ENCODE results near the gene ADAM12.

GRCh38 chr10:126205486-126206205, 182.6 kb downstream of the ADAM12 start:
- TF ChIP-seq CREB1 (IDR thresholded peaks at IDR 0.05; ENCODE audit: low read depth) = no peak
- no peak for TF ChIP-seq YY1 (IDR thresholded peaks at IDR 0.05; ENCODE audit: low read depth)
- TF ChIP-seq EGR1 (IDR thresholded peaks at IDR 0.05) = no peak
- TF ChIP-seq NFIC (IDR thresholded peaks at IDR 0.05) = no peak
- no peak for TF ChIP-seq EP300 (IDR thresholded peaks at IDR 0.05; ENCODE audit: borderline replicate concordance)
- no peak for TF ChIP-seq RAD21 (IDR thresholded peaks at IDR 0.05; ENCODE audit: low read depth)
- TF ChIP-seq TEAD4 (IDR thresholded peaks at IDR 0.05) = no peak
